GM10266 (cell line): Measurements from ENCODE around the gene SECTM1.
"Not testable (repeated sequence)": the region's sequence is repeated elsewhere in the genome, so short reads cannot be mapped to it uniquely, and the experiment has no call there.

Source experiments
- DNase-seq: peaks from one replicate; pipeline ENCODE4 v3.0.0; 2012; ENCODE audit errors: extremely low spot score
- CTCF ChIP-seq: IDR thresholded peaks from 2 replicates; pipeline ENCODE4 v1.5.1; 2012; ENCODE audit warnings: mild to moderate bottlenecking, low read depth; ENCODE audit not compliant: control insufficient read depth, insufficient read depth; ENCODE audit errors: missing control alignments

Gene SECTM1

GRCh38 chr17:82376042-82376730, 42.6 kb upstream of the SECTM1 start:
- no peak for DNase-seq
- no peak for TF ChIP-seq CTCF

DNA sequence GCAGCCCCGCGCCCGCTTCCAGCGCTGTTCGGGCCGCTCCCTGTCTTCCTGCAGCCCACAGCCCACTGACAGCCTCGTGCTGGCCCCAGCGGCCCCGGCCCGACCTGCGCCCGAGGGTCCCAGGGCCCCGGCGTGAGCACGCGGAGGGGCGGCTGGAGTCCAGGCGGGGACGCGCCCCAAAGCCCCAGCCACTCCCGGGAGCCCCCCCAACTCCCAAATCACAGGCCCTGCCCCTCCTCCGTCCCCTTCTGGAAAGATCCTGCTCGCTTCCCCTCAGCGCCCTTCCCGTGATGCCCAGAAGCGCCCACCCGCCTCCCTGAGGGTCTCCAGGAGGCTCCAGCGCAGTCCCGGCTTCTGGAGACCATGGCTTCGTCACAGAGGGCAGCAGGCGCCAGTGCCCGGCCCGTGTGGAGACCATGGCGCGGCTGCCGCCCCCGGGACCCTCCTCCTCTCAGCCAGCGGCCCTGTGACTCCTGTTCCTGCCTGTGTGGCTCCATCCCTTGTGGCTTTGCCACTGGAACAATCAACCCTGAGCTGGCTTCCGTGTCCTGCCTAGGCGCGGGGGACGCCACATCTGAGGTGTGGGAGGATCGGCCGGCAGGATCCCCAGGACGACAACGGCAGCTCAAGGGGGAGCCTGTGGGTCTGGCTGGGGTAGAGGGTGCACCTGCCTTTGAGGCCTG, 41.9 kb upstream of the SECTM1 start:
- TF ChIP-seq CTCF, result no peak
- DNase-seq, result no peak

DNA sequence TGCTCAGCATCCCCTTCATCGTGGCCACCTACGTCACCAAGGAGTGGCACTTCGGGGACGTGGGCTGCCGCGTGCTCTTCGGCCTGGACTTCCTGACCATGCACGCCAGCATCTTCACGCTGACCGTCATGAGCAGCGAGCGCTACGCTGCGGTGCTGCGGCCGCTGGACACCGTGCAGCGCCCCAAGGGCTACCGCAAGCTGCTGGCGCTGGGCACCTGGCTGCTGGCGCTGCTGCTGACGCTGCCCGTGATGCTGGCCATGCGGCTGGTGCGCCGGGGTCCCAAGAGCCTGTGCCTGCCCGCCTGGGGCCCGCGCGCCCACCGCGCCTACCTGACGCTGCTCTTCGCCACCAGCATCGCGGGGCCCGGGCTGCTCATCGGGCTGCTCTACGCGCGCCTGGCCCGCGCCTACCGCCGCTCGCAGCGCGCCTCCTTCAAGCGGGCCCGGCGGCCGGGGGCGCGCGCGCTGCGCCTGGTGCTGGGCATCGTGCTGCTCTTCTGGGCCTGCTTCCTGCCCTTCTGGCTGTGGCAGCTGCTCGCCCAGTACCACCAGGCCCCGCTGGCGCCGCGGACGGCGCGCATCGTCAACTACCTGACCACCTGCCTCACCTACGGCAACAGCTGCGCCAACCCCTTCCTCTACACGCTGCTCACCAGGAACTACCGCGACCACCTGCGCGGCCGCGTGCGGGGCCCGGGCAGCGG, 41.2 kb upstream of the SECTM1 start:
- no peak for TF ChIP-seq CTCF
- DNase-seq, result no peak

DNA sequence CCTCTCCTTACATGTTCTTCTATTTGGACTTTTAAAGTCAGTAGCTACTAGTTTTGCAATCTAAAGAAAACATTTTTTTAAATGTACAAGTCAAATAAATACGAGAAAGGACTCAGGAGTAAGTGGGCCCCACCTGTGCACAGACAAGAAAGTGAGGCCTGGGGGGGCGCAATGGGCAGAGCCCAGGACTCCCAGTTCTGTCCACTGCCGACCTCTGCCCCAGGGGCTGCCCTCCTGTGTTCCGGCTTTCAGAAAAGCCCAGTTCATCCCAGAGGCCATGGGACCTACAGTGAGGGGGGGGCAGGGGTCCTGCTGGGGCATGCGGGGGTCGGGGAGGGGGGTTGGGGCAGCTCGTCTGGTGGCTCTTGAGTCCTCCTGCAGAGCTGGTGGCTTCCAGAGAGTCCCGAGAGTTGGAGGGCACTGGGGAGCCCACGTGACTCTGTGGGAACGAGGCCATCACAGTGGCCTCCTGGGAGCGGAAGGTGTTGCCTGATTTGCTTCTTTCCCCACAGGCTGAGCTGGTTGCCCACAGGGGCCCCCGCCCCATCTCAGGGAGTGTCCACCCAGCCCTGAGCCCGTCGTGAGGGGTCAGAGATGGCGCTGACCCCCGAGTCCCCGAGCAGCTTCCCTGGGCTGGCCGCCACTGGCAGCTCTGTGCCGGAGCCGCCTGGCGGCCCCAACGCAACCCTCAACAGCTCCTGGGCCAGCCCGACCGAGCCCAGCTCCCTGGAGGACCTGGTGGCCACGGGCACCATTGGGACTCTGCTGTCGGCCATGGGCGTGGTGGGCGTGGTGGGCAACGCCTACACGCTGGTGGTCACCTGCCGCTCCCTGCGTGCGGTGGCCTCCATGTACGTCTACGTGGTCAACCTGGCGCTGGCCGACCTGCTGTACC, 40.4 kb upstream of the SECTM1 start:
- no peak for TF ChIP-seq CTCF
- no peak for DNase-seq

DNA sequence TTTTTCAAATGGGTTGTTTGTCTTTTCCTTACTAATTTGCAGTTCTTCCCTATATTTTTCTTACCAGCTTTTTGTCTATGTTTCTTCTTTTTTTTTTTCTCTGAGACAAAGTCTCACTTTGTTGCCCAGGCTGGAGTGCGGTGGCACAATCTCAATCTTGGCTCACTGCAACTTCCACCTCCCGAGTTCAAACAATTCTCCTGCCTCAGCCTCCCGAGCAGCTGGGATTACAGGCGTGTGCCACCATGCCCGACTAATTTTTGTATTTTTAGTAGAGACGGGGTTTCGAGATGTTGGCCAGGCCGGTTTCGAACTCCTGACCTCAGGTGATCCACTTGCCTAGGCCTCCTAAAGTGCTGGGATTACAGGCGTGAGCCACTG, 39.5 kb upstream of the SECTM1 start:
- DNase-seq, result not testable (repeated sequence)

- DNase-seq, result no peak
- TF ChIP-seq CTCF, result no peak
These were observed 38.9 kb upstream of the SECTM1 start for GRCh38 chr17:82372249-82373071.
